NCI-H2081 treated with DMSO at 0.1 percent for 48 hours (cell line): Measurements from ENCODE around the gene DIS3L2.
"Not testable (repeated sequence)": the region's sequence is repeated elsewhere in the genome, so short reads cannot be mapped to it uniquely, and the experiment has no call there.

ENCODE experiments used
- DNase-seq: peaks from one replicate; lab custom pipeline; 2025; lab: John Stamatoyannopoulos, UW

Gene DIS3L2

GRCh38 chr2:232299927-232300674 is 338.6 kb downstream of the DIS3L2 start:
- DNase-seq = no peak

GRCh38 chr2:232300894-232301387 is 339.4 kb downstream of the DIS3L2 start:
- no peak for DNase-seq

DNA sequence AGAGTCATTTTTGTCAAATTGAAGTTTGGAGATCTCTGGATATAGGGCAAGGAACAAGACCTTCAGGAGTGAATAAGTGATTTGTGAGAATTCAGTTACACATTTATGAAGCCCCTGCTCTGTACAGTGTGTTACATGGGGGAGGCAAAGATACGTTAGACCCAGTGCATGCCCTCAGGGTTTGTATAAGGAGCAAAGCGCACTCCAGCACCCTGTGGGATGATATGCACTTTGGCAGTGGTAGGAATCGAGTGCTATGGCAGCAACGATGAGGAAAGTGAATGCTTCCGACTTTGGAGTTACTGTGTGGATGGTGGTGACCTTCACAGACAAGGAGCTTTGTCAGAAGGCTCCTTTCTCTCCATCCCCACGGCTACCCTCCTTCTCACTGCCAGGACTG is 342.7 kb downstream of the DIS3L2 start:
- DNase-seq = no peak

DNA sequence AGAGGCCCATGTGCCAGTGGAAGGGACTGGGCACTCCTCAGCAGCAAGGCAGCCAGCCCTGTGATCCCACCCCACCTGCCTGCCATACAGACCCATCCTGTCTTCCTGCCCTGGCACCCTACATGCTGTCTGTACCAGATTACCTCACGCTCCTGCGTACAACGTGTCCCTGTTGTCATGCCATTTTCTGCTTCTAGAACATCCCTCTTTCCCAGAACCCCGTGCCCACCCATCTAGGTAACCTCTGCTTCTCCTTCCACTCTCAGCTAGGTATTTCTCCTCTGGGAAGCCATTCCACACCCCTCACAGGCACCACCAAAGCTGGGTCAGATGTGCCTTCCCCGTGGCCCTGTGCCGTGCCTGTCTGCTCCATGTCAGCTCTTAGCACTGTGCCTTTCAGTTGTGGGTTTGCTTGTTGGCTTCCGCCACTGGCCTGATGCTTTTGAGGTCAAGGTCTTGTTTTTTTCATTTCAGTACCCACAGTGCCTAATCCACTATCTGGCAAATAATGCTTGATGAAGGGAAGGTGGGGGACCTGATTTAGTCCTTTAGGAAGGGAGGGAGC is 345.3 kb downstream of the DIS3L2 start:
- no peak for DNase-seq

DNA sequence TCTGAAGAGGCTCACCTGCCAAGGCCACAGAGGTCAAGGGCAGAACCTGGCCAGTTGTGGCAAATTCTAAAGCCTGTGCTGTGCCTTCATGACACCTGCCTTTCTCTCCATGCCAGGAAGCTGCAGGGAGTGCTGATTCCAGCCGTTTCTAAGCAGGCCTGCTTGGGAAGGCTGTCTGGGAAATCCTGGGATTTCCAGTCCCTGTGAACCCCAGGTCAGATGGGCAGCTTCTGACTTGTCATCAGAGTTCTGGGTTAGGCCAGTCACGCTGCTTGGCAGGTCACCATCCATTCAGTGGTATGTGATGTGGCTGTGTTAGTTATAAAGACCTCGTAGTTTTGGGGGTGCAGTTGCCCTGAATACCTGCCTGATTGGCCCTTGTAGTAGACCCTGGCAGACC is 346.3 kb downstream of the DIS3L2 start:
- no peak for DNase-seq

DNA sequence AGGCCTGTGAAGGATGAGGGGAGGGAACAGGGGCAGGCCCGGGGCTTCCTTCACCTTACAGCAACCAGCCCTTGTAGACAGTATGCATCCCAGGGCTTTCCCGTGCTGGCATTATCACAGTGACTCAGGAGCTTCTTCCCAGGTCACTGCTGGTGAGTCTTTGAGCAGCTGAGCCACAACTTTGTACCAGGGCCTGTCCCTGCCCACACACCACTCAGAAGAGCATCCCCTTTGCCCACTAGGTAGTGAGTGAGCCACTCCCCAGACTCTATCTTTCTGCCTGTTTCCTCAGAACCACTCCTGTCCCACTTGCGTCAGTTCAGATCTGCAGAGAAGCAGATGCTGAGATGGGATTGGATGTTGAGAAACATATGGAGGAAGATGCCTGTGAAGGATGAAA is 347.5 kb downstream of the DIS3L2 start:
- no peak for DNase-seq

DNA sequence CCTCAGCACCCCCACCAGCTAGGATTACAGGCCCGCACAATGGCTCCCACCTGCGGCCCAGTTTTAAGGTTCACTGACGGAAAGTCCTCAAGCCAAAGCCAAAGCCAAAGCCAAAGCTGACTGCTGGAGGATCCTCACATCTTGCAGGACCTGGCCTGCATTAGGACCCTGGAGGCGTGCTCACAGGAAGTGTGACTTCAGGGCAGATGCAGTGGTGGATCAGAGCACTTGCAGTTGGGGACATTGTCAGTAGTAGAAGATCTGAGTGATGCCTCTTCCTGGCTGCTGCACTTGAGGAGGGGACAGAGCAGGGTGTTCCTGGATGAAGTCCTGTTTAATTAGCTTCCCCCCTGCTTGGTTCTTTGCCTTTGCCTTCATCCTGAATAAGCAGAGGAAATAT is 348.1 kb downstream of the DIS3L2 start:
- DNase-seq = no peak

GRCh38 chr2:232310121-232310520 is 348.6 kb downstream of the DIS3L2 start:
- no peak for DNase-seq

DNA sequence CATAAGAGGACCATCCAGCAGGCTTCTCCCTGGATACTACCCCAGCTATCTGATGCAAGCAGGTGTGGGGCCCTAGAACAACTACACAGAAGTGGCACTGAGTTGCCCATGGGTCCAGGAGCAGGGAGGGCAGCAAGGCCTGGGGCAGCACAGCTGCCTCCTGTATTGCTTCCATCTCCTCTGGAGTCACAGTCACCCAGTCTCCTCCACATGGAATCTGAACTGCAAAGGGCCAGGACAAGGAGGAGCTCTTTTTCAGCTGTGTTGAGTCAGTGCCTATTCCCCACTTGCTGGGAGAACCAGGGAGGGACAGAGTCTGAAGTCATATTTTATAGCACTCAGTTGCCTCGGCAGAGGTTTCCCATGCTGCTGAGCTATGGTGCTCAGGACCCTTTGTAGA is 349.2 kb downstream of the DIS3L2 start:
- DNase-seq = no peak

- not testable (repeated sequence) for DNase-seq
Observed at GRCh38 chr2:232313645-232314044, 352.1 kb downstream of the DIS3L2 start.

- DNase-seq = no peak
Observed at GRCh38 chr2:232315049-232315922, 353.8 kb downstream of the DIS3L2 start.

- DNase-seq = no peak
Observed at GRCh38 chr2:232315923-232316299, 354.4 kb downstream of the DIS3L2 start.

DNA sequence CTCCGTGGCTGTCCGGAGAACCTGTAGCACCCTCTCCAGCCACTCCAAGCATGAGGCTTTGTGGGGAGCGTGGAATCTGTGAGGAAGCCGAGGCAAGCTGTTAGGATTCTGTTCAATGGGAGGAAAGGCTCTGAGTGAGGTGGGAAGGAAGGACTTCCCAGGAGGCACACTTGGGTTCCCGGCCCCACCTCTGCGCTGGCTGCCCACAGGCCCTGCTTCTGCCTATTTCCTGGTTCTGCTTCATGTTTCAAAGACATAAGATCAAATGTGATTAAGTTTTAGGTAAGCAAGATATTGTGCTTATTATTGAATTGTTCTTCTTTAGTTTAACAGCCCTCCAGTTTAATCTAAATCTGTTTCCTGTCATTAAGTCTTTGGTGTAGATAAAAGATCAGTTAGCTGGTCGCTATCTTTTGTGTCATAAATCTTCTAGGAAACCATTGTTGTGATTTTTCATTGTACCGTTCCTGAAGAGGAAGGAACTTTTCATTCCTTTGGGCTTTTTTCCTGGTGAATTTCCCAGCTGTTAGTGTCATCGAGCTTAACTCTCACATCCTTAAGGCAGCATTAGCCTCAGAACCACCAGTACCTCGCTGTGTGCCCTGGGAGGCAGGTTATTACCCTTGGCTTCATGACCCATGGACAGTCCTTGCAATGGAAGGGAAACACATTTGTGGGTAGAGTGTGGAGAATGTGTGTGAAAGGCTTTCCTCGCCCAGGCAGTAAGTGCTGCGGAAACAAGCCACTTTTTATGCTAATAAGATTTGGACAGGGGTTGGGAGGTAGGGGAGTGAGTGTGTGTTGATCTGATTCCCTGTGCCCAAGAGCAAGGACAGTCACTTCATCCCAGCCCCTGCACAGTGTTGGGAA is 355.2 kb downstream of the DIS3L2 start:
- no peak for DNase-seq

DNA sequence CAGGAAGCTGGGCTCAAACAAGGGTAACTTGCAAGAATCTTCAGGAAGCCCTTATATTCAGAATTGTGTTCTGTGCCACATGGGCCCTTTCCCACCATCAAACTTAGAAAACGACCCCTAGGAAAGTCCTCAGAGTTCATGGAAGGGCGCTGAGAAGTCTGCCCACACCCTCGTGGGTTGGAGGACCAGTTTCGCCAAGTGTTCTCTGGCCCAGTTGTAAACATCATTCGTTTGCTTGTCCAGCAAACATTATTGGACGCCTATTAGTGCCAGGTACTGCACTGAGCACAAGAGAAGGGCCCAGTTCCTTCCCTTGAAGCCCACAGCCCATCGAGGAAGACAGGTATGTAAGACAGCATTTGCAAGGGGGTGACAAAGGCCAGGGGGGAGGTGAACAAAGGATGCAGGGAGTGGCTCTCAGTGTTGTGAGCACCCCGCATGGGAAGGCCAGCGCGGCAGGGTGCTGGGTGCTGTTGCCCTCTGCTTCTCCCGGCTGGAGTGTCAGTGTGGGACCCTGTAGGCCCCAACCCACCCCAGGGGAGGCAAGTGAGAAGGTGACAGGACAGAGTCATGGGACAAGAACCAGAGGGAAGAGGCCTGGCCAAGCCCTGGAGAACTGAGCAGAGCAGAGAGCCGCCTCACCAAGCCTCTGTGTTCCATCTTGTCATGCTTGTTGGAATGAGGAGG is 356.8 kb downstream of the DIS3L2 start:
- DNase-seq = no peak

DNA sequence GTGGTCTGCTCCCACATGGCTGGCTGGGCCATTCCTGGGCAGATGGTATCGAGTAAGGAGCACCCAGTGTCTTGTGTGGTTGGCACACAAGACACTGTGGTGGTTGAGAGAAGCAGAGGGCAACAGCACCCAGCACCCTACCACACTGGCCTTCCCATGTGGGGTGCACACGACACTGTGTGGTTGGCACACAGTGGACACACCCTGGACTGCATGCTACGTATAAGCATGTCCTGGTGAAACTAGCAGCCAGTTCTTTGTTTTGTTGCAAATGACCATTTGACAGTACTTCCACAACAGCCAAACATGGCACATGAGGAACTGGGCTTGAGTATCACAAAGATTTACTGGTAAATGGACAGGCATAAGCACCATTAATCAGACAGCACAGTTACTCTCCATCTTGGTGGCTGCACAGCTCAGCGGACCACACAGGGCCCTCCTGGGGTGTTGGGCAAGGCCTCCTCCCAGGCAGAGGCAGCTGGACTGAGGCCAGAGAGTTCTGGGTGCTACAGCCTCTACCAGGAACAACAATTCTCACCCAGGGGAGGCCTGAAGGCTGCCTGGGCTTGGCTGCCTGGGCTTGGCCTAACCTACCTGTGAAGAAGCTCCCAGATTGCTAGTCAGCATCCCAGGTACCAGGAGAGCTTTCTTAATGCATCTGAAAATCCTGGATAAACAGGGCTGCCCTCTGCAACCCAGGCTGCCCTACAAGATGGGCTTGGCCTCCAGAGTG is 357.7 kb downstream of the DIS3L2 start:
- no peak for DNase-seq

- DNase-seq = no peak
Observed at GRCh38 chr2:232319803-232320442, 358.4 kb downstream of the DIS3L2 start.

DNA sequence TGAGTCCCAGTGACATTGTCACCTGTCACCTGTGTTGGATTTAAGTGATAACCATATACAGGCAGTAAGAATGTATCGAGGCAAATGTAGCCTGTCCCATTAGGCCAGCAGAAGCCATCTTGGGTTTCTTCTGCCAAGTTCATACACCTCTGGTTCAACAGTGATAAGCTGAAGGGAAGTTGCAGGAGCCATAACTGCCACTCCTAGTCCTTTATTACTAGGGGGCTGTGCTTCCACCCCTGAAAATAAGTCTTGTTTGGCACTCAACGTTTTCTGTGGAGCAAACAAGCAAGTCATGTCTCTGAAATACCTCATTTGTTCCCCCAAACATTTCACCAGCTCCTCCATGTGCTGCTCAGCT is 358.9 kb downstream of the DIS3L2 start:
- no peak for DNase-seq

- no peak for DNase-seq
Observed at GRCh38 chr2:232321156-232321816, 359.8 kb downstream of the DIS3L2 start.

DNA sequence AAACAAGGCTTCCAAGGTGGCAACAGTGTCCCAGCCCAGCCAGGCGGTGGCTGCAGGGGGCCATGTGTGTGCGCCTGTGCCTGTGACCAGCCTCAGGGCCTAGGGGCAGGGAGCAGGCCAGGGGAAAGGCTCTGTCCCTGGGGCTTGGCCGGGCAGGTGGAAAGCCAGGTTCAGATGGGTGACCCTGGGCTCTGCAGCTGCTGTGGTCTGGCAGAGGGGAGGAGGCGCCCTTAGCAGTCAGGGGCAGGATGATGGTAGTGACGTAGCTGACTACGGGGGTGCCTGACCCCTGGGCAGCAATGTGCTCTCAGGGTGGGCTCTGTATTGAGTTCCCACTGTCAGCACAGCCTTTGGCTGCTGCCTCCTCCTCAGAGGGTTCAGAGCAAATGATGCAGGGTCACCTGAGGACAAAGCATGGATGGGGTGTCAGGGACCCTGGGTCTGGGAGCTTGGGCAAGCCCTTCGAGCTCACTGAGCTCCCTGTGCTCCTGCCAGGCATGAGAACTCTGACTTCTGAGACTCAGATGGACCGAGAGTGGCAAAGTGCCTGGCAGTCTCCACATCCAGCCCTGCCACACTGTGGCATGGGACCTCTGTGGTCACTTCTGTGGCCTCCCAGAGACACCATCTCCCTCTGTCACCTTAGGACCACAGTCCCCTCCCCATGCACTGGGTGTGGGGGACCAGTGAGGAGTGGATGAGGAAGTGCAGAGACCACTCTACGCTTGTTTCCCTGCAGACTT is 360.5 kb downstream of the DIS3L2 start:
- DNase-seq = no peak
